GM18508 (cell line): Measurements from ENCODE around the gene TUB.

Experiments
- ATAC-seq: cut with Tn5 transposase; IDR thresholded peaks from one replicate; pipeline ENCODE4 v1.9.1; 2021; ENCODE audit warnings: moderate number of reproducible peaks; ENCODE audit not compliant: insufficient read depth, unreplicated experiment

The TUB gene

DNA sequence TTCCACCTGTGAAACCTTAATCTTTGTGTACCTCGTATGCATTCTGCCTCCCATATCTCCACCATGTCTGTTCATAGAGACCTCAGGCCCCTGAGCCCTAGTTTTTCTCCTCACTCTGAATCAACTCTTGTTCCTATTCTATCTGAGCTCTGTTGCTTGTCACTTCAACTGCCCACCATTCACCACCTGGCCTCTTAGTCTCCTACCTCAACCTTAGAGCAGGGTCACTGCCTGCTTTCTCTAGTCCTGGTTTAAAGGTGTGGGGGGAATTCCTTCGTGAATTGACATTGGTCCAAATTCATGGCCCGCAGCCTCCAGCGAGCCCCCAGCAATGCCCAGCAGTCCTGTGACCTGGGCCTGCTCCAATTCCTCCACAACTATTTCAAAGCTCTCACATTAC is 39.4 kb upstream of the TUB start:
- ATAC-seq, result no peak

DNA sequence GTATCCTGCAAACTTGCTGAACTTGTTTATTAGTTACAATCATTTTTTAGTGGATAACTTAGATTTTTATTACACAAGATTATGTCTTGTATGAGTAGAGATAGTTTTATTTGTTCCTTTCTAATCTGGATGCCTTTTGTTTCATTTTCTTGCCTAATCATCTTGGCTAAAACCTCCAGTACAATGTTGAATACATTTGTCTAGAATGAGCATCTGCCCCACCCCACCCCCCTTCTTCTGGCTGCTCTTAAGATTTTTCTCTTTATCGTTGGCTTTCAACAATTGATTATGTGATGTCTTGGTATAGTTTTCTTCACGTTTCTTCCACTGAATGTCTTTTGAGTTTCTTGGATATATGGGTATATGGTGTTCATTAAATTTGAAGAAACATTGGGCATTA is 37.3 kb upstream of the TUB start:
- no peak for ATAC-seq

DNA sequence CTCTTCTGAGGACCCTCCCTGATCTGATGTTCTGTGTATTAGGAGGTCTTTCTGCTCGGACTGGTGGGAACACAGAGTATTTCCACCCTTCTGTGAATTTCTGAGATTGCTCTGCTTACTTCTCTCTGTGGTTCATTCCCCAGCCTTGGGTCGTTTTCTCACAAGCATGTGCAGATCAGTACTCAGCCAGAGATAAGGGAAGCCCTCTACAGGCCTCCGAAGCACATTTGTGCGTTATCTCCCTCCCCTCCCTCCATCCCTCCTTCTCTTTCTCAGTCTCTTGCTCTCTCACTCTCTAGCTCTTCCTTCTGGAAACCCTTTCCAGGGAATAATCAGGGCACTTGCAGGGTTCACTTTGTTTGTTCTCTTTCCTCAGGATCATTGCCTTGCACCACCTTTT is 35.2 kb upstream of the TUB start:
- no peak for ATAC-seq

DNA sequence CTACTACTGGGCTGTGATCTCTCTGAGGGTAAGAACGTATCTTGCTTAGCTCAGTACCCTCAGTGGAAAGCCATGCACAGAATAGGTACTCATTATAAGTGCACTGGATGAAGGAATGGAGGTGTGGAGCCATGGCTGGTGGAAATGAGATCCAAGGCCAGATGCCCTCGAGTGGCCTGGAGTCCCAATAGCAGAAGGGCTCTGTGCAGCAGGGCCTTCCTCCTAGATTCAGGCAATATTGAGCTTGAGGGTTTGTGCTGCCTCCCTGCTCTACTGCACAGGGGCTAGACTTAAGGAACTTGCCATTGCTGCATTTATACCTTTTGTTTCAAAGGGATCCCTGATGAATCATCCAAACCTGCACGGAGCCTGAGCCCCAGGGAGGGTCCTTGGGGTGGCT is 33.6 kb upstream of the TUB start:
- no peak for ATAC-seq

DNA sequence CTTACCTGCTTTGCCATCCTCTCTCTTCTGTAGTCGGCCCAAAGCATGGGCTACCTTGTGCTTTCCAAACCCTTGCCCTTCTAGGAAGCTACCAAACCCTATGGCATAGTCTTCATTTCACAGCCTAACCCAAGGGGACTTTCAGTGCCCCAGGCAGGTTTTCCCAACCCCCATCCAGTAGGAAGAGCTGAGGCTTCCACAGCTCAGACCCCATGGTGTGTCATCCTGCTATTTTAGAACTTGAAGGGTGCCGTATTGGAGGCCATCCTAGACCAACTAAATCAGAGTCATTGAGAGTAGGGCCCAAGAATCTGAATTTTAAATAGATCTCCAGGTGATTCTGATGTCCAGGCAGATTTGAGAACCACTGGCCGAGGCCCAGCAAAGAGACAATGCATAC is 31.9 kb upstream of the TUB start:
- ATAC-seq, result no peak

DNA sequence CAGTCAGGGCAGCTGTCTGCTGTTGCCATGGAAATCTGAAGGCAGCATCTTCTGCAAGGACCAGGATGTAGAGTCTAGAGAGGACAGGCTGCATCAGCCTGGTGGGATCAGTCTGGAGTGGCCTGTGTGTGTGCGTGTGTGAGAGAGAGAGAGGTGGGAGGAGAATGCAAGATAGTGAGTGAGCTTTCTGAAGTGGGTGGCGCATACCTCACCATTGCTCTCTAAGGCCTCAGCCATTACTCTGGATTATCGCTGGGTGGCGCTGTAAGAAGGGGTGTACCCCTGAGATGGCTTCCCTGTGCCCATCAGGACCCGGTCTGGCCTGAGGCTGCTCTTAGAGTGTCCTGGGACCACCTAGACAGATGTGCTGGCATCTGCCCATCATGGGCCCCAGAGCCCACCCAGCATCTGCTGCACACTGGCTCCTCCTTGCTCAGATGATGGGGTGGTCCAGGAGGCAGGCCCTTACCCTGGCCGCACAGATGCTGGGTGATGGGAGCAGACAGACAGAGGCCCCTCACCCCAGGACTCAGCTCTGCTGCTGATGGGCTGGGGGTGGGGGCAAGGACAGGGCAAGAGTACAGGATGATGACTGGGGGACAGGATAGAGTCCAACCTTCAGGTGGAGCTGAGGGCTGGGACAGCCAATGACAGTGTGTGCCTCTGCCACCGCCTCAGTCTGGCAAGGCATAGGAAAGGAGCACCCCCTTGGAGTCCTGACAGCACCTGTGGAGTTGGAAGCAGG is 25.7 kb upstream of the TUB start:
- no peak for ATAC-seq

DNA sequence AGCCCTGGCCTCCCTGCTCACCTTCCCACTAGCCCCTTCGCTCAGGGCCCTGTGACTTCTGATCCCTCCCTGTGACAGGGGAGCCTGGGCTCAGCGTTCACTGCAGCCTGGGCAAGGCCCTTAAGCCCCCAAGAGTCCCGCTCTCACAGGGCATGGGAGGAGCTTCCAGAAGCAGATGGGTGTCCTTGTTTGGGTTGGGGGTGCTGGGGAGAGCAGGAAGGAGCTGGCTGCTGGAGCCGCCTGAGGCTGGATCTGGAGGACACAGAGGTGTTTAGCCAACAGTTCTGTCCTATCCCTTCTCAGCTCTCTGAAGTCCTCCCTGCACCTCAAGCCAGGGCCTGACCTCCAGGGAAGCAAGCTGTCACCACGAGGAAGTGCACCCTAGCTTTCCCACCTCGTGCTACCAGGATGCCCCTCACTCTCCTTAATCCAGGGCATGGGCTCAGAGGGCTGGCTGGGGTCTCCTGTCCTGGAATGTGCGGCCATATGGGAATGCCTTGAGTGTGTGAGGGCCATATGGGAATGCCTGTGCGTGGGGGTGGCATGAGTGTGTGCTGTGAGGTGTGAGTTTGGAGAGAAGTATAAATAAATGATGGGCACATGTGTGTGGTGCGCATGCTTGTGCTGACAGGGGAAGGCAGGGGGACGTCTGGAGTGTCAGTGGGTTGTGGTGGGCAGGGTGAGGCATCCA is 25.0 kb upstream of the TUB start:
- ATAC-seq, result no peak

DNA sequence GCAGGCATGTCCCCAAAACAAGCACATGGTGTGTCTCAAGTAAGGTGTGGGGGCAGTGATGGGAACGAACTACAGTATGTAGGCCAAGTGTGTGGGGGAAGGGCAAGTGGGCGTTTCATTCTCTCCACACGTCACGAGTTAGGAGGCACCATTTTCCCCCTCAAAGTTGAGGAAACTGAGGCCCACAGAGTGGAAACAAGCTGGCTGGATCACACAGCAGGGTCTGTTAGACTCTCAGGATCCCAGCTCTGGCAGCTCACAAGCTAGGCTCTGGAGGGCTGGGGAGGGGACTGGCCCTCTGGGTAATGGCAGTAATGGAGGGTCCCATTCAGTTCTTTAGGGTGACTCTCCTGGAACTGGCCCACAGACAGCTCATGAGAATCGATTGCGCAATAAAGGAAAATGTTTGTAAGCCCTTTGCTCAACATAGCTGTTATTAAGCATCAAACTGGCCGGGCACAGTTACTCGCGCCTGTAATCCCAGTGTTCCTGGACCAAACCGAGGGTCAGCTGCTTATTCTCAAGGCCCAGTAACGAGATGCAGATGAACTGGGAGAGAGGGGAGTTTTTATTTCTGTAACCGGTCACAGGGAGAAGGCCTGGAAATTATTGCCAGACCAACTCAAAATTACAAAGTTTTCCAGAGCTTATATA is 24.1 kb upstream of the TUB start:
- ATAC-seq, result no peak

DNA sequence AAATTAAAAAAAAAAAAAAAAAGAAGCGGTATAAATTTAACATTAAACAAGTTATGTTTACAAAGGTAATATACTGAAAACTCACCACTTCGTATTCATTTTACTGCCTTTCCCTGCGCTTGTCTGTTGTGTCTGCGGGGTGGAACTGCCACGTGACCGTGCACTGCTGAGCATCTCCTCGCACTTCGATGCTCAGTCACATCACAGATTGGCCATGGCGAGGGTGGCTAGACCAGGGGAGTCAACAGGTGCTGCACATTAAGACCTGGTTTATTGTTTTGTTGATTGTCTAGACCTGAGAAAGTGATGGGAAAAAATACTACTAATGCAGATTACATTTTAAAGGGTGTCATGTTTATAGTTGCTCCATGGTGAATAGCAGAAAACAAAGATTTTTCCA is 22.8 kb upstream of the TUB start:
- no peak for ATAC-seq

DNA sequence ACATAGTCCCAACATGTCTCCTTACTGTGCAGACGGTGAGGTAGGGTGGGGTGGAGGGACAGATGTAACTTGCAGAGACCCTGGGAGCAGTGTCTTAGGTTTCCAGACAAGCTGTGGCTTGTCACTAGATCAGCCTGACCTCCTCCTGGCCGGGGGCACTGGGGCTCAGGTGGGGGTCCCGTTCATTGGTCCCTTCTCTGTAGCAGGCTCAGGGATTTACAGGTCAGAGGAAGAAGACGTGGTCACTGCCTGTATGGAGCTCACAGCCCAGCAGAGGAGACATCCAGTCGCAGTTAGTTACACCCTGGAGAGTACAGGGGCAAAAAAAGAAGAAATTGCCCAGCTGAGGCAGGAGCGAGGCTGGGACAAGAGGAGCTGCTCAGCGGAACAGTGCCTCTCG is 22.0 kb upstream of the TUB start:
- ATAC-seq, result no peak

DNA sequence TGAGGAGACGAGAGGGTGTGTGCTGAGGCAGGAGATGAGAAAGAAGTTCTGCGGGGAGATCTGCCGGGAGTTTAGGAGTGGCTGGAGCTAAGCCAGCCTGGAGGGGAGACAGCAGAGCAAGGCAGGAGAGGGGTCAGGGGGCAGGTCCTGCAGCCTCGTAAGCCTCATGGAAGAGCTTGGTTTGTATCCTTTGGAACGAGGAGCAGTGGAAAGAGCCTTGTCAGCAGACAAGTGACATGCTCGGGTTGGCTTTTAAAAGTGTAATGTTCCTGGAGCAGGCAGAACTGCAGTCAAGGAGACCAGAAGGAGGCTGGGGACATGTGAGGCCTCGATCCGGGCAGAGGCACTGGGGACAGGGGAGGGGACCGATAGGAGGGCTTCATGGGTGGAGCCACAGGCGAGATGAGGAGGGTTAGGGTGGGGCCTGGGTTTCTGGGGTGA is 21.4 kb upstream of the TUB start:
- ATAC-seq, result no peak

DNA sequence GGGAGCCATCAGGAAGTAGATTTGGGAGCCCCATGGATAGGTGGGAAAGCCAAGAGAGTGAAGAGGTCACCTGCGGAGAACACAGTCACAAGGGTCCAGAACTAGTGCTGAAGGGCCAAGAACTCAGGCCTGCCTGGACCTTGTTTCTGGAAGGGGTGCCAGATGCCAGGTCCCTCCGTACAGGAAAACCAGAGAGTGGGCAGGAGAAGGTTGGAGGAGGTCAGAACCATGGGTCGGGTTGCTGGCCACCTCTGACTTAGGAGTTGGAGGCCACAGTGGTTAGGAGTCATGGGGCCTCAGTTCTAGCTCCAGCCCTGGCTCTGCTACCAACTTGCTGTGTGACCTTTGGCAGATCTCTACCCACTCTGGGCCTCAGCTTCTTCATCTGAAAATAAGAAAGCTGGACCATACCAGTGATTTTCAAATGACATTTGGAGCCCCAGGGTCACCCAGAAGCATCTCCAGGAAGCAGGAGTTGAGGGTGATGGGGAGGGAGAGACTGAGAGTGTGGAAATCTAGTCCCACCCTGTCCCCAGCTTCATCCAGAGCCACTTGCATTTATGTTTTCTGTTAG is 20.8 kb upstream of the TUB start:
- no peak for ATAC-seq

DNA sequence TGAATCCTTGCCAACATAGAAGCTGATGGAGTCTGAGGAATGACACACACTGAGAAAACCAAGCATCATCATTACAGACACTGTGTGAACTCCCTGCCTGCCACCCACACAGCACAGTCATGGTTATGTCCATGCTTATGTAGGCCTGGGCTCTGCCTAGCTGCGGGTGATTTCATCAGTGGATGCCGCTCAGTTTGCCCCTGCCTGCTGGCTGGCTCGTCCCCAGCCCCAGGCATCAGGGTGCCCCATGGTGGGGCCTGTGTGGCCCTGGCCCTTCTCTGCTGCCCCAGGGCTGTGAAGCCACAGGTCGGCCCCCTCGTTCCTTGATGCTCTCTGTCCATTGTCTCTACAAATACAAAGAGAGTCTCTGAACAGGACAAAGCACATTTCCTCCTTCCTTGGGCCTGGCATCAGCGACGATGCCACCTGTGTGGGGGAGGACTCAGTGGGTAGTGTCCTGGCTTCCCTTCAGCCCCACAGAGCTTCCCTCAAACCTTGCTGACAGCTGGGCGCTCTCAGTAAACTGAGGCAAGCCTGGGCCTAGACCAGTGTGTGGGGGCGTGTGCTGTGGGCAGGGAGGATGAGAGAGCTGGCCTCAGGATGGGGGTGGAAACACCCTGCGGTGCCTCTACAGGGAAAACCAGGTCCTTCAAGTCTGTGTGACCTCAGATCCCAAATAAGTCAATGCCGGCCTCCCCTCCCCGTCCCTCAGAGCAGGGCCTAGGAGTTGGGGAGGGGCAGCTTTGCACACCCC is 20.0 kb upstream of the TUB start:
- no peak for ATAC-seq

DNA sequence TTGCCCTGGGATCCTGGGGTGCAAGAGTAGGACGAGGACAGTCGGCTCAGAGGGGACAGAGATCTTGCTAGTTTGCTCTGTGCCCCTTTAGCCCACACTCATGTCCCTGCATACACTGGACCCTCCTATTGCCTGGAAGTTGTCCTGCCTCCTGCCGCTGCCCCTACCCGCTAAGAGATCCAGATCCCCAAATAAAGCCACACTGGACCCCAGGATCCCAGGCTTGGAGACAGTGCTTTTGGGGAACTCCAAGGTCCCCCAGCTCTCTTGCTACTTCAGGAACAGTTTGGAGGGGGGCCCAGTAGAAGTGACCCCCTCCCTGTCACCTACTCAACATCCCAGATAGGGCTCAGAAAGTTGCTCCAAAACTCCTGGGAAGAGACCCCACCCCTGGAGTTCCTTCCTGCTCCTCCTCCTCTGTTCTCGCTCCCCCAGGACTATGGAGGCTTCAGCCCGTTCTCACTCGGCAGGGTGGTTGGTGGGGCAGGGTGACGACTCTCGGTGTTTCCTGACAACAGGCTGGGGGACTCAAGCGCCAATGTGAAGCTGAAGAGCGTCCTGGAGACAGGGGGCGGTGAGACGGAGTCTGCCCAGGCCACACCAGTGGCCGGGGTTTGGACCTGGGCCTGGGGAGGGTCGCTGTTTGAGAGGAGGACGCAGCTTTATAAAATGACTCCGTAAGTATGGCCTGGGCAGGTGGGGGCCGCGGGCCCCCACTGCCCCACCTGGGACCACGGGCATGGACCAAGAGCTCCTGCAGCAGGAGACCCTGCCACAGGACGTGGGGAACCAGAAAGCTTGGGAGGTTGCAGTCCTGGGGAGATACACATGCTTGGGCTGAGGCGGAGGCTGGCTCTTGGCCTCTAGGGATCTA is 19.2 kb upstream of the TUB start:
- no peak for ATAC-seq

DNA sequence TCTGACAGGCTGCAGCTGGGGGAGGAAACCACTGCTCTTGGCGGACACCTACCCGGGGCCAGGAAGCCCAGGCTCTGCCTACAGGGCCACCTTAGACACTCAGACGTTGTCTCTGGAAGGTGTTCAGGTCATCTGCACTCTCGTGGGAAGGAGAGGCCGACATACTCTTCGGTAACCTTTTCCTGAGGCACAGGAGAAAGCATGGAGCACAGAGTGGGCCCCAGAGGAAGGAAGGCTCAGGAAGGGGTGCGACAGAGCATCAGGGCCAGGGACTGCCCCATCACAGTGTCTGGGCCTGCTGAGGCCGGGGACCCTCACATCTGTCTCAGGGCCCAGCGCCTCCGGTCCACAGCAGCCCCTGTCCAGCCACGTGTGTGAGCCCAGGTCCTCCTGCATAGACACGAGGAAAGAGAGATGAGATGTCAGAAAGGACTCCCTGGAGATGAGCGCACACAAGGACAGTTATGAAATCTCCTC is 18.2 kb upstream of the TUB start:
- ATAC-seq, result no peak

DNA sequence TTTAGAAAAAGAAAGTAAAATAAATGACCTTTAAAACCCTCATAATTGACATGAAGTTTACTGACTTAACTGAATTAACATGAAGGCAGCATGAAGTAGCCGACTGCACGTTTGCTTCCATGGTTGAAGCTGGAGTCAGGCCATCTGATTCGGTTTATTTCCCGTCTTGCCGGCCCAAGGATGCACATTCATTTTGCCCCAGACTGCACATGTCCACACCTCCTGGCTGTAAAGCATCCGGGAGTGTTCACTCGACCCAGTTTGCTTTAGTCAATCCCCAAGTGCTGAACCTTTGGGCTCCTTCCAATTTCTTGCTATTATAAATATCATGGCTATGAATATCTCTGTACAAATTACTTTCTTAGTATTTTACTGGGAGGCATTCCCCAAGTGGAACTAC is 17.7 kb upstream of the TUB start:
- ATAC-seq, result no peak

DNA sequence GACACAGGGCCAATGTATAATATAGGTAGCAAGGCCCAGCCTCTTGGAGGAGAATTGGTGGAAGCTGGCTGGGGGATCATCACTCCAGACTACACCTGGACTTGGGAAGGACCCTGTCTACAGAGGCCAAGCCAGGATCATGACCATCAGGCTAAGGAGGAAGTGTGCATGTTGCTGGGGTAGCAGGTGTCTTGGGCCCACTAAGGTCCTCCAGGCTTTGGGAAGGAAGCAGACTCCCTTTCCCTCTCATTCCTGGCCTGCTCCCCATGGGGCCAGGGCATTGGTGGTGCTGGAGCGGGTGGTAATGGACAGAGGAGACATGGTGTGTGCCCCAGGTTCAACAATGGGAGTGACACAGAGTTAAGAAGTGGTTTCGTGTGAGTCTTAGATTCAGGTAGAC is 16.0 kb upstream of the TUB start:
- ATAC-seq, result no peak

DNA sequence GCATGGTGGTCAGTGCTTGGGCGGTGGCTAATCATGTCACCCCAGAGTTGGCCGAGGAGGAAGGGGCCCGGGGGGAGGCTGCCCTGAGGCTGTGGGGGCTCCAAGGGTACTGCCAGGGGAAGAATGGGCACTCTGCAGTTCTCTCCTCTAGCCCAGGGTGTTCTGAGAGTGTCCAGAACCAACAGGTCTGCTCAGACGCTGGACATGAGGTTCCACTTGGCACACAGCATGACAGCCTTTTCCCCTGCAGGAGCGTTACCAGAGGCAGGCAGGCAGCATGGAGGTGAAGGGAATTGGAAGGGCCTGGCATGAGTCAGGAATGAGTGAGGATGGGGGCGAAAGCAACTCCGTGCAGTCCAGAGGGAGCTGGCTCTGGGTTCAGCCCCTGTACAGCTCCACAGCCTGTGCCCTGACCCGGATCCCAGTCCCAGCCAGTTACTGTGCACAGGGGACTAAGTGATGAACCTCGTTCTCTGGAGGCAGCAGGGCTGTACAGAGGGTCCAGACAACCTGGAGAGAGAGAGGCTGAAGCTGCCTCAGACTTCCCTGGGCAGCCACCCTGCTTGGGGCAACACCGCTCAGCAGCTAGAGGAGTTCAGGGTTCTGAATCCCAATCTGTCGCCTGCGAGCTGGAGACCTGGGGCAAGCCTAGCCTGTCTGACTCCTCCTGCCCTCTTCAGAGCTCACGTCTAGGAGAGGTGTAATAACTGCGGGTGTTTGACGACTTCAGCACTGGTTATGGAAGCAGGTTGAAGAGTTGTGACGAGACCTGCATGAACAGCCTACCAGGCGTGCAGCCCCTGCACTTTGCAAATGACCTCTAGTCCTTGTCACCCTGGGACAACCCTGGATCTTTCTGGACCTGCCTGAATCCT is 14.7 kb upstream of the TUB start:
- no peak for ATAC-seq
